GM19099 (cell line): ENCODE measurements around the gene TPPP2.

Experiments used
- POLR2A ChIP-seq: IDR thresholded peaks from 3 replicates; pipeline ENCODE4 v1.6.1; 2011; ENCODE audit warnings: low read depth; ENCODE audit not compliant: insufficient read length; ENCODE audit errors: extremely low read depth

TPPP2 gene

GRCh38 chr14:21043974-21044618 lies 14.1 kb downstream of the TPPP2 start:
- TF ChIP-seq POLR2A, result no peak

- no peak for TF ChIP-seq POLR2A
These were observed 17.4 kb downstream of the TPPP2 start for GRCh38 chr14:21047378-21047781.

GRCh38 chr14:21048638-21049037 lies 18.6 kb downstream of the TPPP2 start:
- TF ChIP-seq POLR2A, result no peak

DNA sequence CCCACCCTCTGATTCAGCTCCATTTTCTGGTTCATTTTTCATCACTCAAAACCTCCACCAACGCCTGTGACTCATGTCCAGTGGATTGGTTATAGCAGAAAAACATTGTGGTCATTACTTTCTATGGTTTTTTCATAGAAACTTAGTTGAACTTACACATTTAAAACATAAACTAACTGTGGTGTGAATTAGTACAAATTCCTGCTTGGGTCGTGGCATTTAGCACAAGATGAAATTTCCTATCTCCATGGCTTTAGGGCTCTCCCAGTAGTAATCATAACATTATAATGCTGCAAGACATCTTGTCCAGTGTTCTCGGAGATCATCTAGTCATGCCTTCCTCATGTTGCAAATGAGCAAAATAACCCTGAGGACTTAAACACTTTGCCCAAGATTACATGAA lies 19.3 kb downstream of the TPPP2 start:
- no peak for TF ChIP-seq POLR2A

- TF ChIP-seq POLR2A, result no peak
These were observed 20.6 kb downstream of the TPPP2 start for GRCh38 chr14:21050597-21050996.

DNA sequence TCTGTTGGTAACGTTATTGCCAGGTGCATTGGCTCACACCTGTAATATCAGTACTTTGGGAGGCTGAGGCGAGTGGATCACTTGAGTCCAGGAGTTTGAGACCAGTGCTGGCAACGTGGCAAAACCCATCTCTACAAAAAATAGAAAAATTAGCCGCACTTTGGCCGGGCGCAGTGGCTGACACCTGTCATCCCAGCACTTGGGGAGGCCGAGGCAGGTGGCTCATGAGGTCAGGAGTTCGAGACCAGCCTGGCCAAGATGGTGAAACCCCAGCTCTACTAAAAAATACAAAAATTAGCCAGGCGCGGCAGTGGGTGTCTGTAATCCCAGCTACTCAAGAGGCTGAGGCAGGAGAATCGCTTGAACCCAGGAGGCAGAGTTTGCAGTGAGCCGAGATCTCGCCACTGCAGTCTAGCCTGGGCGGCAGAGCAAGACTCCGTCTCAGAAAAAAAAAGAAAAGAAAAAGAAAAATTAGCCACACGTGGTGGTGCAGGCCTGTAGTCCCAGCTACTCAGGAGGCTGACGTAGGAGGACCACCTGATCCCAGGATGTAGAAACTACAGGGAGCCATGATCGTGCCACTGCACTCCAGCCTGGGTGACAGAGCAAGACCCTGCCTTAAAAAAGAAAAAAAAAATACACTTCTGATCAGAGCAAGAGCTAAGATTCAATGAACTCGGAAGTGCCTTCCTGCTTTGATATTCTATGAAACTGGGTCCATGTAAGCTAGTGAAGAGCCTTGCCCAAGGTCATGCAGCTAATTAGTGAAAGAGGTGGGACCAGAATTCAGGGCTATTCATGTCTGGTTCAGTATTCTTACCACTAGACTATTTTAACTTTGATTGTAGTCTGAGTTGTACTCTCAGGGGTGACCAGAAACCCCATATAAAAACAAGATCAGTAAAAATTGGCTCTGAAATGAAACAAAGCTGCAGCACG lies 23.4 kb downstream of the TPPP2 start:
- TF ChIP-seq POLR2A, result no peak

- TF ChIP-seq POLR2A, result no peak
These were observed 24.2 kb downstream of the TPPP2 start for GRCh38 chr14:21054123-21054767.

DNA sequence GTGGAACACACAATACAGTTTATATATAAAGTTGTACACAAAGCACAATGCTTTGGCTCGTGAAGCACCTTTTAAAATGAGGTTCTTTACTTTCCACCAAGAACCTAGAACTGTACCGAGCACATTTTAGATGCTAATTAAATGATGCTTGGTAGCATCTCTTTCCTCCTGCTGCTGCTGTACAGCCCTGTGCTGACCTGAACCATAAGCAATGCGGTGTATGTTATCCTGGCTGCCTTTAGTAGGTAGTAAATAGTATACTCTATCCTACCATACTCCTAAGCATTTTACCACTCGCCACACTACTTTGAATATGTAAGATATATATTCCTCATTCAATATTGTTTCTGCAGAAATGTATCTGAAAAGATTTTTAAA lies 24.7 kb downstream of the TPPP2 start:
- TF ChIP-seq POLR2A, result no peak

DNA sequence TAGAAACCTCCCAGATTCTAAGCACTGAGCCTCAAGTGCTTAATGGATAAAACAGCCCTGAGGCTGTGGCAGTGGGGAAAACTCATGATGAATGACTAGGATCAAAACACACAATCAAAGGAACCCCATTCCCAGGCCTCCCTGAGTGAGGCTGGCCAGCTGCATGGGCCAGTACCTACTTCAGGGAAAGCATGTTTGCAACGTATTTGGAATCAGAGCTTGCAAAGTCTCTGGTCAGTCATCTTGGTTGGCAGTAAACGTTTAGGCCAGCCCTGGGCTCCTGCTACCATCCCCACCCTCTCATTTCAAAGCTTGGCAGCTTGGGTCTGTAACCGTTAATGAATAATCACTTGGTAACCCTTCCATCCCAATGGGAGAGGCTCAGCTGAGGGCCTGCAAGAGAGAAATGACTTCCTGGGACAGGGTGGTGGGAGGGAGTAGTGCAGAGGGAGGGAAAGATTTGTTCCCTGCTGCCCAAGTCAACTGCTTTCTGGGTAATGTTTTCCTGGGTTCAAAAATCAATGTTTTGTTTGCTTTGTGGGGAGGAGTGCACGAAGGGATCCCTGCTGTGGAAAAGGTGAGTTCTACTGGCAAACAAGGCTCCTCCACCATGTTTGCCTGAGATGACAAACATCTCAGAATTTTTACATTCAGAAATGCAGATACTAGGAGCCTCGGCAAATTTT lies 25.6 kb downstream of the TPPP2 start:
- TF ChIP-seq POLR2A, result no peak

DNA sequence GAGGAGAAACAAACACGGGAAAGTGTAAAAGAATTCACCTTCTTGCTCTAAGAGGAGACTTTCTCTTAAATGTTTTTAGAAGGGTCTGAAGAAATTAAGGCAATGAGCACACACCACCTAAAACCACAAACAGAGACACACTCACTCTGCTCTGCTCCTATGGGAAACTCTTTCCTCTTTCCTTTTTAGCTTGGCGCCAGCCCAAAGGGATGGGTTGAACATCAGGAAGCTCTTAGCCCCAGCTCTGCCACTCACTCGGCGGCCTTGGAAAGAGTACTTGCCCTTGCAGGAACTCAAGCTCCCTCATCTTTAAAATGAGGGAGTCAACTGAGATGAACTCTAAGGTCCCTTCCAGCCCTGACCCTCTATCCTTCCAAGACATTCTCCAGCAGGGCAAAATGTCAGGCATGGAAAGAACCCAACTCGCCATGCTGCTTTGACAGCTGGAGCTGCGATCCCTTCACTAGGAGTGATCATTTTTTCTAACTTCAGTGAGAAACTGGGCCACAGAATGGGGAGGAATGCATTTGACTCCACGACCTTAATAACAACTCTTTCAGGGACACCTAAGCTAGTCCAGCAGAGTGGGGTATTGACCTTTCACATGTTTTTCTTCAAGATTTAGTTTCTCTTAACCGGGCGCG lies 26.6 kb downstream of the TPPP2 start:
- TF ChIP-seq POLR2A, result no peak

DNA sequence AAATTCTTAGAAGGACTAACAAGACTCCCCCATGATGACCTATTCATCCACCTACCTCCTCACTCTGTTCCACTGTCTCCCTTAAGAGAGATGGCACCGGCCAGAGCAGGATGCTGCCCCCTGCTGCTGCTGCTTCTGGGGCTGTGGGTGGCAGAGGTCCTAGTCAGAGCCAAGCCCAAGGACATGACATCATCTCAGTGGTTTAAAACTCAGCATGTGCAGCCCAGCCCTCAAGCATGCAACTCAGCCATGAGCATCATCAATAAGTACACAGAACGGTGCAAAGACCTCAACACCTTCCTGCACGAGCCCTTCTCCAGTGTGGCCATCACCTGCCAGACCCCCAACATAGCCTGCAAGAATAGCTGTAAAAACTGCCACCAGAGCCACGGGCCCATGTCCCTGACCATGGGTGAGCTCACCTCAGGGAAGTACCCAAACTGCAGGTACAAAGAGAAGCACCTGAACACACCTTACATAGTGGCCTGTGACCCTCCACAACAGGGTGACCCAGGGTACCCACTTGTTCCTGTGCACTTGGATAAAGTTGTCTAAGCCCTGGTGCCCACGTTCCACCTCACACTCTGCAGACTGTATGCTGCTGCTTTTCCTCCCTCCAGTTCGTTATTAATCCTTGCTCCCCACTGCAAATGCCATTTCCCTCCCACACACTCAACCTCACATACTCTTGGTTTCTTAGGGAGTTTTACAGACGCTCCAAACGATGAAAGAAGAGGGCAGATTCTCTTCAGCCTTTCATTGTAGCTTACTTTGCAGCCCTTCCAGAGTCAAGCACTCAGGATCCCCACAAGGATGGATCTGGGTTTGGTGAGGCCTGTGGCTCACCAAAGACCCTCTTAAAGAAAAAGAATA lies 28.0 kb downstream of the TPPP2 start, which contains the start of gene RNASE8:
Gene RNASE8, plus strand, starts transcription at position 20 of the 873 bp plus-strand sequence. Its CDS starts 71 bp downstream, at position 91.
- no peak for TF ChIP-seq POLR2A

- TF ChIP-seq POLR2A, result no peak
These were observed 28.9 kb downstream of the TPPP2 start for GRCh38 chr14:21058903-21059302.

DNA sequence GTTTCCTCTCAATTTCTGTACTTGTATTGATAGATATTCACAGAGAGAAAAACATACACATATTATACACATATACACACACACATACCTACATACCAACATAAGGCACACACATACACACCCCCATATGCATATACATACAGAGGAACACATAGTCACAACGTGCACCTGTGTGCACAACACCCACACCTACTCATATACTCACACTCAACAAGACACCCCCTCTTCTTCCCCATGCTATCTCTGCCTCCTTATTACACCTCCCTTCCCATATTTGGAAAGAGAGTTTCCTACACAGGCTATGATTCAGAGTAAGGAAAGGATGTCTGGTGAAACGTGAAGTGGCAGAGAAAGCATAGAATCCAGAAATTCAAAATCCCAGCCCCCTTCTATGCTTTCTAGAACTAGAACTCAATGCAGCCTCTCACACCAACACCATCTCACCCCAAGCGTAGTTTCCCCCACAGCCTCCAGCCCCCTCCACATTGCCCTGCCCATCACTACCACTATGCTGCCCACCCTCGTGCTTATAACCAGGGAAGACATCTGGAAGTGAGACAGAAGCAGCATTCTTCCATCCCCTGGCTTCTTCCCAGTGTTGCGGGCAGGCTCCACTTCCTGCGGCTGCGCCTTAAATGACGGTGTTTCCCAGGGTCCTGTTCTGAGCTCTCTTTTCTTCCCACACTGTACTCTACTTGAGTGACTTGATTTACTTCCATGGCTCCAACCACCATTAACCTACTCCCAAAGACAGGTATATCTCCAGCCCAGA lies 30.0 kb downstream of the TPPP2 start:
- TF ChIP-seq POLR2A, result no peak
